Erythroblast (primary cell): ENCODE data around the gene TMPRSS11A.

Source experiments
- DNase-seq, 2 experiments: peaks; one replicate each; lab custom pipeline; 2025; lab: John Stamatoyannopoulos, UW
- GATA1 ChIP-seq: IDR thresholded peaks from 2 replicates; pipeline ENCODE4 v1.6.1; 2011; ENCODE audit warnings: low read depth, mild to moderate bottlenecking, control low read depth, low read length, moderate library complexity
- POLR2A ChIP-seq: IDR thresholded peaks from 2 replicates; pipeline ENCODE4 v1.6.1; 2011; ENCODE audit warnings: mild to moderate bottlenecking, low read length

TMPRSS11A gene, protein sequence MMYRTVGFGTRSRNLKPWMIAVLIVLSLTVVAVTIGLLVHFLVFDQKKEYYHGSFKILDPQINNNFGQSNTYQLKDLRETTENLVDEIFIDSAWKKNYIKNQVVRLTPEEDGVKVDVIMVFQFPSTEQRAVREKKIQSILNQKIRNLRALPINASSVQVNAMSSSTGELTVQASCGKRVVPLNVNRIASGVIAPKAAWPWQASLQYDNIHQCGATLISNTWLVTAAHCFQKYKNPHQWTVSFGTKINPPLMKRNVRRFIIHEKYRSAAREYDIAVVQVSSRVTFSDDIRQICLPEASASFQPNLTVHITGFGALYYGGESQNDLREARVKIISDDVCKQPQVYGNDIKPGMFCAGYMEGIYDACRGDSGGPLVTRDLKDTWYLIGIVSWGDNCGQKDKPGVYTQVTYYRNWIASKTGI

DNA sequence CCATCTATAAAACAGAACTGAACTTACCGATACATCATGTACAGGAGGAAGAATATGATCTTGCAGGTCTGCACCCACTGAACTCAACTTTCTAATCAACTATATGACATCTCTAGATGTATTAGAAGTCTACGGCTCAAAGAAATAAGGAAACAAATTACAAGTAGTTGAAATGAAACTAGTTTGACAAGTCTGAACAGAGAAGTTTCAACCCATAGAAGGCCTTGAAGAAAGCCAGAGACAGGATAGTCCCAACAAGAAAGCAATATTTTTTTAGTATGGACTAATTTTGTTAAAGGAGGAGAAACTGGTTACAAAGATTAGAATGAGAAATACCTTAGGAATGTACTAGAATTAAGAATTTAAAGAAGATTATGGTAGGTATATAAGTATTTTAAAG lies at the start of gene TMPRSS11A:
TSS of gene TMPRSS11A (minus strand) at position 138 of the 400 bp plus-strand sequence. CDS start at position 38, 100 bp downstream.
- DNase-seq = no peak
- no peak for TF ChIP-seq POLR2A
- TF ChIP-seq GATA1 = no peak

DNA sequence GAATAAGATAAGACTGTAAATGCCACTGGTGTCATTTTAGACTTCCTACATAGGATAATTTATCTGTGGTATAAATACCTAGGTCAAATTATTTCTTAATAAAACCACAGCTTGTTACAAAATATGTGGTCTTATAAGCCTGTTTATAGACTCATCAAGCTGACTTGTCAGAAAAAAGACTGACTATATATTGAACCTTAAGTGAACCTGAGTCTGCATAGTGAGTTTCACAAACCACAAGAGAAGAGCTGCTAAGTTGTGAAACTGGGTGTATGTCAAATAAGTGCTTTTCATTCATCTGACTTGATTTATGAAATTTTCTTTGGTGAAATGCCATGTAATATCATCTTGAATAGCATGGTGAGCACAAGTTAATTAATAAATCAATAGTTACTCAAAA lies 48.4 kb upstream of the TMPRSS11A start:
- TF ChIP-seq GATA1 = no peak
- TF ChIP-seq POLR2A = no peak
- DNase-seq = no peak

DNA sequence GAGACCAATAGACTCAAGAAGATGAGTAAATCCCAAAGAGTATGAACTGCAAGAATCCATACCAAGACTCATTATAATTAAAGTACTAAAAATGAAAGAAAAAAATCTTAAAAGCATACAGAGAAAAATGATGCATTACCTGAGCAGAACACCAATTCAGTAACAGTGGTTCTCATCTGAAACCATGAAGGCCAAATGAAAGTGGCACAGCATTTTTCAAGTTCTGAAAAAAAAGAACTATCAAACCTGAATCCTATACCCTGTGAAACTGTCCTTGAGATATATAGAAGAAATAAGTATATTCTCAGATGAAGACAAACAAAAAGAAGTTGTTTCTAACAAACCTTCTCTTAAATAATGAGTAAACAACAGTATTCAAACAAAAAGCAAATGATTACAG lies 39.6 kb upstream of the TMPRSS11A start:
- TF ChIP-seq GATA1 (no peak), POLR2A (no peak)

DNA sequence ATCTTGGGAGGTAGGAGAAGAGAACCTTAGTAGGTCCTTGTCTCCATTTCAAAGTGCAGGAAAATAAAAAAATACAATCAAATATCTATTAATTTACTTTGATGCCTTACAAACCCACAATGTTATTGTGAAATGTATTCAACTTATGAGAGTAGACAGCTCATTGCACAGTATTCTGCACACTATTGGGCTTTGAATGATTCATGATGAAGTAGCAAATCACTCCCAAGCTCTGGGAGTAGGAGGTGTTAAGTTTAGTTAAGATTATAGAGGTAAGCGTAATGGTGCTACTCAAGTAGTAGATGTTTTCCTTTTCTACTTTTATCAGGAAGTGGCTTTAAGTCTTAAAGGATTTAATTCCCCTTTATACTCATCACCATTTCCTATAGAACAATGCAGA lies 32.8 kb upstream of the TMPRSS11A start:
- TF ChIP-seq GATA1 (no peak), POLR2A (no peak)
- no peak for DNase-seq

More for the DNA sequence above, 39.6 kb upstream of the TMPRSS11A start:
- no peak for DNase-seq

DNA sequence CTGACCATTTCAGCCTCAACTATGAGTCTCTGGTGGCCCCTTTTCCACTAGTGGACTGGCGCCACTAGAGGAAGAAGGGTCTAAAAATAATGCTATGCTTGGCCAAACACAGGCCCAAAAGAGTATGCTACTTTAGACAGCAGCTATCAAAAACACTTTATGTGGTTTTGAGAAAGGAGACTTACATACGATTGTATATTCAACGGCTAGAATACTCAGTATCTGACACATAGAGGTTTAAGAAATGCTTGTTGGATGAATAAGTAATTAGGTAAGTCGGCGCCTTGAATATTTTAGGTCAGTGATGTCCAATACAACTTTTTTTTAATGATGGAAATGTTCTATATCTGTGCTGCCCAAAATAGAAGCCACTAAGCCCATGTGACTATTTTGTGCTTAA lies 25.7 kb upstream of the TMPRSS11A start:
- TF ChIP-seq POLR2A (no peak), GATA1 (no peak)

DNA sequence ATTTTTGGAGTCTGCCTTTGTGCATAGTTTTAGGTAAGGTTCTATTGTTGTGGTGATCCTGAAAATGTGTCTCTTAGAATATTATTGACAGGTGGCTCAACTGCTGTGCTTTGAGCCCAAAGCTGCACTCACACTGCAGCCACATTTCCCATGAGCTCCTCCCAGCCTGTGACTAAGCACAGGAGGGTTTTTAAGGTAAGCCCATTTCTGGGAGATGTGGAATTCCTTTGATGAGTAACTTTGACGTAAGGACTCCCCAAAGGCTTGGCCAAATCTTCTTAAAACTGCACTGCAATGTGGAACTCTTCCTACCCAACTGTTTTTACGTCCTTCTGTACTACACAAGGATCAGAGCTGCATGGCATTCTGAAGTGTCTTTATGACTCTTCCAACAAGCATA lies 20.0 kb upstream of the TMPRSS11A start:
- DNase-seq = no peak
- no peak for TF ChIP-seq POLR2A

More for the DNA sequence above, 25.7 kb upstream of the TMPRSS11A start:
- no peak for DNase-seq

DNA sequence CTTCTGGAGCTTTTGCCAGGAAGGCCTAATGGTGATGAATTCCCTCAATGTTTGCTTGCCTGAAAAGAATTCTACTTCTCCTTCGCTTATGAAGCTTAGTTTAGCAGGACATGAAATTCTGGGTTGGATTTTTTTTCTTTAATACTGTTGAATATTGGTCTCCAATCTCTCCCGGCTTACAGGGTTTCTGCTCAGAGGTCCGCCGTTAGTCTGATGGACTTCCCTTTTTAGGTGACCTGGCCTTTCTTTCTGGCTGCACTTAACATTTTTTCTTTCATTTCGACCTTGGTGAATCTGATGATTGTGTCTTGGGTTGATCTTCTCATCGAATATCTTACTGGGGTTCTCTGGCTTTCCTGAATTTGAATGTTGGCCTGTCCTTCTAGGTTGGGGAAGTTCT lies 17.2 kb upstream of the TMPRSS11A start:
- TF ChIP-seq GATA1 = no peak
- no peak for TF ChIP-seq POLR2A
- no peak for DNase-seq

DNA sequence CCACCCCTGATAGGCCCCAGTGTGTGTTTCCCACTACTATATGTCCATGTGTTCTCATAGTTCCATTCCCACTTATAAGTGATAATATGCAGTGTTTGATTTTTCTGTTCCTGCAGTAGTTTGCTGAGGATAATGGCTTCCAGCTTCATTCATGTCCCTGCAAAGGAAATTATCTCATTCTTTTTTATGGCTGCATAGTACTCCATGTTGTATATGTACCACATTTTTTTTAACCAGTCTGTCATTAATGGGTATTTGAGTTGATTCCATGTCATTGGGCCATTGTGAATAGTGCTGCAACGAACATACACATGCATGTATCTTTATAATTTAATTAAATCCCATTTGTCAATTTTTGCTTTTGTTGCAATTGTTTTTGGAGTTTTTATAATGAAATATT lies 10.3 kb upstream of the TMPRSS11A start:
- DNase-seq = no peak
- no peak for TF ChIP-seq POLR2A
- no peak for TF ChIP-seq GATA1

DNA sequence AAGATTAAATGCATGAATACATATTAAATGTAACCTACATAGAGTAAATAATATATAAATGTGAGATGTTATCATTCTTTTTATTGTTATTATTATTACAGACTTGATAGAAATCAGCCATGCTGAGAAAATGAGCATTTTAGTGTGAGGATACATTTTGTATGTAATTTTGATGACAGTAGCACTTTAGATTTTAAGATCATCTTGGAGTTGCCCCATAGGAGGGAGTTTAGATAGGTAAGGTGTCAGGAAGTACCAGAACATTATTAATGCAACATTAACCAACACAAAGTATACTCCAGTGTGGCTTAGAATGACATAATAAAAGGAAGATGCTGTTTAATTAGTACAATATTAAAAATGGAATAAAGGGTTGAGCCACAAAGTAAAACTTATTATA lies 8.4 kb downstream of the TMPRSS11A start:
- no peak for TF ChIP-seq GATA1
- TF ChIP-seq POLR2A = no peak
- no peak for DNase-seq

DNA sequence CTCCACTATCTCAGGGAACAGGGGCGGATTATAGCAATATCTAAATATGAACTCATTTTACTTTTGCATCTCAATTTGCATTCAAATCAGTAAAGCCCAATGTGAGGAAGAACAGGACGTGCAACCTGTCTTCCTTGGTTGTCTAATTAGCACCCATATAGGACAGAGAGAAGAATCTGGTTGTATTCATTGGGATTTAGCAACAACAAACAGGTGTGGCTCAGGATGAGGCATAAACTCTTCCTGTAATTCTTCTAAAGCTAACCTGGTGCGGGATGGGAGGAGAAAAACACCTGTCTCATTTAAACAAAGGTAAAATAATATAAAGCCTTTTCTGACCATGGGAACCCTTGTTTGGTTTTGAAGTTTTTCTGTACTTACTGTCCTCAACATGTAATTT lies 22.2 kb downstream of the TMPRSS11A start:
- TF ChIP-seq POLR2A = no peak
- TF ChIP-seq GATA1 = no peak

DNA sequence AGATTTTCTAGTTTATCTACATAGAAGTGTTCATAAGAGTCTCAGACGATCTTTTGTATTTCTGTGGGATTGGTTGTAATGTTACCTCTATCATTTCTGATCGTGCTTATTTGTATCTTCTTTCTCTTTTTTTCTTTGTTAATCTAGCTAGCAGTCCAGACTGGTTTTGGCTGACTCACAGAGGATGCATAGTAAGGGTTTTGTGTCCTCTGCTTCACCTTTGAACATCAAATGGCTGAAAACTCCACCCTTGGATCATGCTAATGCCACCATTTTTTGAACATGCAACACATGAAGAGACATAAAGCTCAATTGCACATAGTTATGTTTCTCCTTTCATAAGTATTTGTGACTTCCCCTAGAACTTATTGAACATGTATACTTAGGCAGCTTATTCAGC lies 22.8 kb downstream of the TMPRSS11A start:
- TF ChIP-seq POLR2A = no peak
- TF ChIP-seq GATA1 = no peak
- DNase-seq = no peak

More for the DNA sequence above, 22.2 kb downstream of the TMPRSS11A start:
- DNase-seq = no peak

DNA sequence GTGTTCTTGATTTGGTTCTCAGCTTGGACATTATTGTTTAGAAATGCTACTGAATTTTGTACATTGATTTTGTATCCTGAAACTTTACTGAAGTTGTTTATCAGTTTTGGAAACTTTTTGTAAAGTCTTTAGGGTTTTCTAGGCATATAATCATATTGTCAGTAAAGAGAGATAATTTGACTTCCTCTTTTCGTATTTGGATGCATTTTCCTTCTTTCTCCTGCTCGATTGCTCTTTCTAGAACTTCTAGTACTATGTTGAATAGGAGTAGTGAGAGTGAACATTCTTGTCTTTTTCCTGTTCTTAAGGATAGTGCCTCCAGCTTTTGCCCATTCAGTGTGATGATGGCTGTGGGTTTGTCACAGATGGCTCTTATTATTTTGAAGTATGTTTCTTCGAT lies 24.1 kb downstream of the TMPRSS11A start:
- no peak for TF ChIP-seq POLR2A
- no peak for TF ChIP-seq GATA1
- no peak for DNase-seq

DNA sequence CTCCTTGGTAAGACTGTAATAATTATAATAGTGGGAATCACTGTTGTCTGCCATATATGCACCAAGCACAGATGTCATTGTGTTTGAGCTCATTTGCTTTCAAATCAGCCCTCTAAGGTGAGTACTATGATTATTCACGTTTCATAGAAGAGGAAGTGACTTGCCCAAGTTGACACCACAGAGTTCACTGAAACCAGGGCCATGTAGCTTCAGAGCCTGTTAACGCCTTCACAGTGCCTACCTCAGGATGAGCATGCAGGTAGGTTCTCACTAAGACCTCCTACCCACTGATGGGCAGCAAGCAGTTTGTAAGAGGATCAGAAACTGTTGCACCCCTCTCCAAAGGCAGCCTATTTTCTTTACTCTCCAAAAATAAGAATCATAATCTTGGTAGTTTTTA lies 27.4 kb downstream of the TMPRSS11A start:
- DNase-seq = no peak
- TF ChIP-seq POLR2A (no peak), GATA1 (no peak)

DNA sequence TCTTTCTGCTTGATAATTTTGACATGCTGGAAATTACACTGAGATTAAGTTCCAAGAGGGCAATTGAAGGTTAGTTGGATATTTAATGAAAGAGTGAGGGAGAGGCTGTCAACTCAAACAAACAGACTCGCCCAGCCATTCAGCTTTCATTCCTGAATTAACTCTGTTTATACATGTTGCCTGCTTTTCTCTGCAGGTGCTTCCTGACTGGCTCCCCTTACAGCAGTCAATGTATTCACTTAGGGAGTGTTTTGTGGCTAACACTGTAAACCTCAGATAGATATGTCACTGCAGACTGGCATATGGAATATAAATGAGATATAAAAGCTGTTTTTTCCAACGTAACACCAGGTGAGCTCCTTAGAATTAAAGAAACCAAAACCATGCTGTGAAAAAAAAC lies 28.7 kb downstream of the TMPRSS11A start:
- TF ChIP-seq GATA1 = no peak
- no peak for TF ChIP-seq POLR2A
- no peak for DNase-seq

DNA sequence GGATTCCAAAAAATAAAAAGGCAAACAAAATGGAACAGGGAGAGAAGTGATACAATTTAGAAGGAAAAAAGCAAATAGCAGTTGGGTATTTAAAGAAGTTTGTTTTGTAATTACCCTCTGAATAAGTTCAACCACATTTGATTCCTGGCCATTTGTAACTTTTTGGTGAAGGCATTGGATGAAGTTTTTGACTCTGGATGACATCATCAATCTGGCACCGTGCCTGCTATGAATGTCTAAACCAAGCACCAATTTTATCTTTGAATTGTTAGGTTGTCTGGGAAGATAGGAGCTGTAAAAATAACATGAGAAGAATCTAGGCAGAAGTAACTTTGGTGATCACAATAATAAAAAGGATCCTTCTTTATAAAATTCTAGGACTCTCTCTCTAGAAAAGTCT lies 29.5 kb downstream of the TMPRSS11A start:
- TF ChIP-seq GATA1 (no peak), POLR2A (no peak)

More for the DNA sequence above, 29.5 kb downstream of the TMPRSS11A start:
- DNase-seq = peak in 1 of 2 experiments; percentile 5
